HEK293 (cell line): ENCODE measurements around the gene DDAH1.

Source experiments
- CTCF ChIA-PET: fragments of 350-600 bp; formaldehyde crosslinking; extraction: SDS; loops from one replicate; lab custom pipeline; 2021; ENCODE audit warnings: antibody characterized with exemption; lab: Yijun Ruan, JAX
- POLR2A ChIA-PET: fragments of 300-600 bp; formaldehyde crosslinking; extraction: SDS; loops from one replicate; lab custom pipeline; 2020; ENCODE audit warnings: antibody characterized with exemption, inconsistent platforms; lab: Yijun Ruan, JAX
- H3K27ac ChIP-seq: fragments of 200-500 bp; sonication (Bioruptor generic); 2 replicates; pipeline ENCODE4 v1.5.1; 2014; ENCODE audit warnings: low read depth, low read length, control low read depth, inconsistent platforms; ENCODE audit errors: extremely low read depth
- H3K36me3 ChIP-seq, 2 experiments: fragments of 200-500 bp in 1 of 2; sonication (Bioruptor generic) in 1 of 2; 1 replicate in 1 of 2; 2 replicates in 1 of 2; pipeline ENCODE4 v1.5.1; 2014 to 2017; ENCODE audit warnings: inconsistent platforms in 2 of 2, low read length in 2 of 2; ENCODE audit not compliant: control insufficient read depth in 2 of 2, insufficient read depth in 1 of 2
- H3K4me1 ChIP-seq: fragments of 200-500 bp; sonication (Bioruptor generic); 2 replicates; pipeline ENCODE4 v1.5.1; 2014; ENCODE audit warnings: mild to moderate bottlenecking, low read length, inconsistent platforms; ENCODE audit not compliant: control insufficient read depth, insufficient read depth
- H3K4me3 ChIP-seq: 2 replicates; pipeline ENCODE4 v1.5.1; 2011; ENCODE audit warnings: low read depth, mild to moderate bottlenecking, control low read depth, low read length, moderate library complexity
- H3K9me3 ChIP-seq: fragments of 200-500 bp; sonication (Bioruptor generic); 2 replicates; pipeline ENCODE4 v1.5.1; 2014; ENCODE audit warnings: low read depth, low read length, inconsistent platforms; ENCODE audit not compliant: control insufficient read depth, insufficient read depth
- HOXC10 ChIP-seq: sonication (generic); formaldehyde crosslinking; IDR thresholded peaks from 2 replicates; pipeline ENCODE4 v1.8.1; 2023; ENCODE audit warnings: mild to moderate bottlenecking, missing genetic modification reagents
- IKZF3 ChIP-seq: fragments of 450-650 bp; IDR thresholded peaks from 2 replicates; pipeline ENCODE4 v1.5.0; 2018; ENCODE audit warnings: missing biosample characterization, mild to moderate bottlenecking, missing genetic modification characterization, moderate library complexity
- SETDB1 ChIP-seq: IDR thresholded peaks from one replicate; pipeline ENCODE4 v1.6.1; 2017; ENCODE audit warnings: mild to moderate bottlenecking, low read length, moderate library complexity, mixed read lengths; ENCODE audit not compliant: insufficient read length
- TCF7L2 ChIP-seq: IDR thresholded peaks from 2 replicates; pipeline ENCODE4 v1.6.1; 2011; ENCODE audit warnings: low read depth, mild to moderate bottlenecking, inconsistent platforms, low read length, moderate library complexity, borderline replicate concordance
- ZNF157 ChIP-seq: fragments of 450-650 bp; formaldehyde crosslinking; IDR thresholded peaks from 2 replicates; pipeline ENCODE4 v1.5.1; 2016; ENCODE audit warnings: missing biosample characterization, missing genetic modification characterization
- ZNF302 ChIP-seq: fragments of 450-650 bp; formaldehyde crosslinking; IDR thresholded peaks from 2 replicates; pipeline ENCODE4 v1.5.1; 2016; ENCODE audit warnings: missing biosample characterization, missing genetic modification characterization, low read depth
- ZNF555 ChIP-seq: fragments of 450-650 bp; formaldehyde crosslinking; conservative IDR thresholded peaks from 2 replicates; pipeline ENCODE4 v1.5.1; 2017; ENCODE audit warnings: missing biosample characterization, mild to moderate bottlenecking, missing genetic modification characterization, inconsistent platforms
- ZNF558 ChIP-seq: fragments of 450-650 bp; formaldehyde crosslinking; IDR thresholded peaks from 2 replicates; pipeline ENCODE4 v1.5.1; 2016; ENCODE audit warnings: missing biosample characterization, missing genetic modification characterization
- ZNF658 ChIP-seq: fragments of 450-650 bp; formaldehyde crosslinking; IDR thresholded peaks from 2 replicates; pipeline ENCODE4; 2016; ENCODE audit warnings: missing biosample characterization, missing genetic modification characterization
- TF ChIP-seq, protein P1 (sequence below): fragments of 450-650 bp; formaldehyde crosslinking; conservative IDR thresholded peaks from 2 replicates; pipeline ENCODE4 v1.5.1; 2016; ENCODE audit warnings: low read depth, missing biosample characterization, missing genetic modification characterization
- TF ChIP-seq, protein P2 (sequence below): fragments of 450-650 bp; formaldehyde crosslinking; IDR thresholded peaks from 2 replicates; pipeline ENCODE4 v1.5.1; 2017; ENCODE audit warnings: missing biosample characterization, missing genetic modification characterization
- TF ChIP-seq, protein P3 (sequence below): fragments of 450-650 bp; formaldehyde crosslinking; IDR thresholded peaks from 2 replicates; pipeline ENCODE4 v1.5.1; 2016; ENCODE audit warnings: missing biosample characterization, missing genetic modification characterization
- TF ChIP-seq, protein P4 (sequence below): fragments of 450-650 bp; formaldehyde crosslinking; IDR thresholded peaks from 2 replicates; pipeline ENCODE4 v1.5.1; 2016; ENCODE audit warnings: missing biosample characterization, missing genetic modification characterization, low read depth
- TF ChIP-seq, protein P5 (sequence below): fragments of 450-650 bp; formaldehyde crosslinking; IDR thresholded peaks from 2 replicates; pipeline ENCODE4 v1.5.1; 2016; ENCODE audit warnings: missing biosample characterization, missing genetic modification characterization
- TF ChIP-seq, protein P6 (sequence below): fragments of 450-650 bp; formaldehyde crosslinking; IDR thresholded peaks from 2 replicates; pipeline ENCODE4 v1.5.1; 2016; ENCODE audit warnings: missing biosample characterization, missing genetic modification characterization
- TF ChIP-seq, protein P7 (sequence below): fragments of 450-650 bp; formaldehyde crosslinking; IDR thresholded peaks from 2 replicates; pipeline ENCODE4 v1.5.1; 2017; ENCODE audit warnings: missing biosample characterization, missing genetic modification characterization

The DDAH1 gene

DNA sequence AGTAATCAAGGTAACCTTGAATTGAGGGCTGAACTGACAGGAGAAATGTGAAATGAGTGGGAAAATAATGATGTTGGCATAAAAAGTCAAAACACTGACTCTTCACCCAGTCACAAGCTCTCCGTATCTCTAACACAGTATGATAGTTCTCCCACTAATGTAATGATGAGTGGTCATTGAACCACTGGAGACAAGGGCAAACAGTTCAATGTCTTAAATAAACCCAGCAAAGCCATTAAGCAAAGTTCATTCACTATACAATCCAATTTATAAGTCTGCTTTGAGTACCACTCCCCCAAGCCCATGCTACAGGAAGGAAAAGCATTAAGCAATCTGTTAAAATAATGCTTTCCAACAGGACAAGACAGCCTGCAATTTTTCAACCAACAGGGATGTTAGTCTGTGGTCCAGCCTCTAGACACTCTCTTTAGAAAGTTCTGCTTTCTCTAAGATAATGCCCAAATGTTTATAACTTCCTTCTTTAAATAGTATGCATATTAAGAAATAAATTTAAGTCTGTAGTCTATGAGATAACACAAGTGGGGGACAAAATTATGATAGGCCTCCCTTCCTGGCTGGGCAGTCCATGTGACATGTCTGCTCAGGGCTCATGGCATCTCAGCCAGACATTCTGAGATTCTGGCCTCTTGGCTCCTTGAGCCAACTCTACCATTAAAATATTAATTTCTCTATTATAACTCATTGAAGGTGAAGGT is 25.5 kb upstream of the DDAH1 start (continued):
- TF ChIP-seq, protein P1, sequence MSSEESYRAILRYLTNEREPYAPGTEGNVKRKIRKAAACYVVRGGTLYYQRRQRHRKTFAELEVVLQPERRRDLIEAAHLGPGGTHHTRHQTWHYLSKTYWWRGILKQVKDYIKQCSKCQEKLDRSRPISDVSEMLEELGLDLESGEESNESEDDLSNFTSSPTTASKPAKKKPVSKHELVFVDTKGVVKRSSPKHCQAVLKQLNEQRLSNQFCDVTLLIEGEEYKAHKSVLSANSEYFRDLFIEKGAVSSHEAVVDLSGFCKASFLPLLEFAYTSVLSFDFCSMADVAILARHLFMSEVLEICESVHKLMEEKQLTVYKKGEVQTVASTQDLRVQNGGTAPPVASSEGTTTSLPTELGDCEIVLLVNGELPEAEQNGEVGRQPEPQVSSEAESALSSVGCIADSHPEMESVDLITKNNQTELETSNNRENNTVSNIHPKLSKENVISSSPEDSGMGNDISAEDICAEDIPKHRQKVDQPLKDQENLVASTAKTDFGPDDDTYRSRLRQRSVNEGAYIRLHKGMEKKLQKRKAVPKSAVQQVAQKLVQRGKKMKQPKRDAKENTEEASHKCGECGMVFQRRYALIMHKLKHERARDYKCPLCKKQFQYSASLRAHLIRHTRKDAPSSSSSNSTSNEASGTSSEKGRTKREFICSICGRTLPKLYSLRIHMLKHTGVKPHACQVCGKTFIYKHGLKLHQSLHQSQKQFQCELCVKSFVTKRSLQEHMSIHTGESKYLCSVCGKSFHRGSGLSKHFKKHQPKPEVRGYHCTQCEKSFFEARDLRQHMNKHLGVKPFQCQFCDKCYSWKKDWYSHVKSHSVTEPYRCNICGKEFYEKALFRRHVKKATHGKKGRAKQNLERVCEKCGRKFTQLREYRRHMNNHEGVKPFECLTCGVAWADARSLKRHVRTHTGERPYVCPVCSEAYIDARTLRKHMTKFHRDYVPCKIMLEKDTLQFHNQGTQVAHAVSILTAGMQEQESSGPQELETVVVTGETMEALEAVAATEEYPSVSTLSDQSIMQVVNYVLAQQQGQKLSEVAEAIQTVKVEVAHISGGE (tag by site-specific recombination), result no peak
- TF ChIP-seq, protein P2, sequence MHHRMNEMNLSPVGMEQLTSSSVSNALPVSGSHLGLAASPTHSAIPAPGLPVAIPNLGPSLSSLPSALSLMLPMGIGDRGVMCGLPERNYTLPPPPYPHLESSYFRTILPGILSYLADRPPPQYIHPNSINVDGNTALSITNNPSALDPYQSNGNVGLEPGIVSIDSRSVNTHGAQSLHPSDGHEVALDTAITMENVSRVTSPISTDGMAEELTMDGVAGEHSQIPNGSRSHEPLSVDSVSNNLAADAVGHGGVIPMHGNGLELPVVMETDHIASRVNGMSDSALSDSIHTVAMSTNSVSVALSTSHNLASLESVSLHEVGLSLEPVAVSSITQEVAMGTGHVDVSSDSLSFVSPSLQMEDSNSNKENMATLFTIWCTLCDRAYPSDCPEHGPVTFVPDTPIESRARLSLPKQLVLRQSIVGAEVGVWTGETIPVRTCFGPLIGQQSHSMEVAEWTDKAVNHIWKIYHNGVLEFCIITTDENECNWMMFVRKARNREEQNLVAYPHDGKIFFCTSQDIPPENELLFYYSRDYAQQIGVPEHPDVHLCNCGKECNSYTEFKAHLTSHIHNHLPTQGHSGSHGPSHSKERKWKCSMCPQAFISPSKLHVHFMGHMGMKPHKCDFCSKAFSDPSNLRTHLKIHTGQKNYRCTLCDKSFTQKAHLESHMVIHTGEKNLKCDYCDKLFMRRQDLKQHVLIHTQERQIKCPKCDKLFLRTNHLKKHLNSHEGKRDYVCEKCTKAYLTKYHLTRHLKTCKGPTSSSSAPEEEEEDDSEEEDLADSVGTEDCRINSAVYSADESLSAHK (tag by site-specific recombination), result no peak

DNA sequence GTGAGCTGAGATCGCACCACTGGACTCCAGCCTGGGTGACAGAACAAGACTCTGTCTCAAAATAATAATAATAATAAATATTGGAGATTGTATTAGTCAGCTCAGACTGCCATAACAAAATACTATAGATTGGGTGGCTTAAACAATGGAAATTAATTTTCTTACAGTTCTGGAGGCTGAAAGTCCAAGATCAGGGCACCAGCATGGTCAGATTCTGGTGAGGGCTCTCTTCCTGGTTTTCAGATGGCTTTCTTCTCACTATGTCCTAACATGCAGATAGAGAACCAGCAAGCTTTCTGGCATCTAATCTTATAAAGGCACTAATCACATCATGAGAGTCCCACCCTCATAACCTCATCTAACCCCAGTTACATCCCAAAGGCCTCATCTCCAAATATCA is 23.2 kb upstream of the DDAH1 start:
- ChIA-PET CTCF (interaction anchor here (0.8 kb wide), 1 partner anchor 12 kb away, joined by 3 read pairs; no protein-coding TSS in a partner anchor), POLR2A (no interaction called here)
- Histone ChIP-seq H3K9me3 (no peaks in the 10 kb centered on the region), H3K4me3 (no peak overlapping the region), H3K27ac (no peak overlapping the region), H3K36me3 (no peaks in the 10 kb centered on the region), H3K4me1 (no peaks in the 10 kb centered on the region)
- TF ChIP-seq ZNF157 (no peak), ZNF555 (tag by site-specific recombination) (no peak), SETDB1 (no peak), ZNF558 (tag by site-specific recombination) (no peak), IKZF3 (no peak), HOXC10 (CRISPR knock-in tag) (no peak), ZNF658 (tag by site-specific recombination) (no peak), TCF7L2 (no peak), ZNF302 (no peak)
- TF ChIP-seq, protein P3, sequence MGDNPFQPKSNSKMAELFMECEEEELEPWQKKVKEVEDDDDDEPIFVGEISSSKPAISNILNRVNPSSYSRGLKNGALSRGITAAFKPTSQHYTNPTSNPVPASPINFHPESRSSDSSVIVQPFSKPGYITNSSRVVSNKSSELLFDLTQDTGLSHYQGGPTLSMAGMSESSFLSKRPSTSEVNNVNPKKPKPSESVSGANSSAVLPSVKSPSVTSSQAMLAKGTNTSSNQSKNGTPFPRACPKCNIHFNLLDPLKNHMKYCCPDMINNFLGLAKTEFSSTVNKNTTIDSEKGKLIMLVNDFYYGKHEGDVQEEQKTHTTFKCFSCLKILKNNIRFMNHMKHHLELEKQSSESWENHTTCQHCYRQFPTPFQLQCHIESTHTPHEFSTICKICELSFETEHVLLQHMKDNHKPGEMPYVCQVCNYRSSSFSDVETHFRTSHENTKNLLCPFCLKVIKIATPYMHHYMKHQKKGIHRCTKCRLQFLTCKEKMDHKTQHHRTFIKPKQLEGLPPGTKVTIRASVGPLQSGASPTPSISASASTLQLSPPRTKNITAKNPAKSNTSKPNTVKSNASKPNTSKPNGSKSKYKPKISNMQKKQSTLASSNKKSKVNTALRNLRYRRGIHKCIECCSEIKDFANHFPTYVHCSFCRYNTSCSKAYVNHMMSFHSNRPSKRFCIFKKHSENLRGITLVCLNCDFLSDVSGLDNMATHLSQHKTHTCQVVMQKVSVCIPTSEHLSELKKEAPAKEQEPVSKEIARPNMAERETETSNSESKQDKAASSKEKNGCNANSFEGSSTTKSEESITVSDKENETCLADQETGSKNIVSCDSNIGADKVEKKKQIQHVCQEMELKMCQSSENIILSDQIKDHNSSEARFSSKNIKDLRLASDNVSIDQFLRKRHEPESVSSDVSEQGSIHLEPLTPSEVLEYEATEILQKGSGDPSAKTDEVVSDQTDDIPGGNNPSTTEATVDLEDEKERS, result no peak
- TF ChIP-seq, protein P4, sequence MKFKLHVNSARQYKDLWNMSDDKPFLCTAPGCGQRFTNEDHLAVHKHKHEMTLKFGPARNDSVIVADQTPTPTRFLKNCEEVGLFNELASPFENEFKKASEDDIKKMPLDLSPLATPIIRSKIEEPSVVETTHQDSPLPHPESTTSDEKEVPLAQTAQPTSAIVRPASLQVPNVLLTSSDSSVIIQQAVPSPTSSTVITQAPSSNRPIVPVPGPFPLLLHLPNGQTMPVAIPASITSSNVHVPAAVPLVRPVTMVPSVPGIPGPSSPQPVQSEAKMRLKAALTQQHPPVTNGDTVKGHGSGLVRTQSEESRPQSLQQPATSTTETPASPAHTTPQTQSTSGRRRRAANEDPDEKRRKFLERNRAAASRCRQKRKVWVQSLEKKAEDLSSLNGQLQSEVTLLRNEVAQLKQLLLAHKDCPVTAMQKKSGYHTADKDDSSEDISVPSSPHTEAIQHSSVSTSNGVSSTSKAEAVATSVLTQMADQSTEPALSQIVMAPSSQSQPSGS, result no peak
- TF ChIP-seq, protein P5, sequence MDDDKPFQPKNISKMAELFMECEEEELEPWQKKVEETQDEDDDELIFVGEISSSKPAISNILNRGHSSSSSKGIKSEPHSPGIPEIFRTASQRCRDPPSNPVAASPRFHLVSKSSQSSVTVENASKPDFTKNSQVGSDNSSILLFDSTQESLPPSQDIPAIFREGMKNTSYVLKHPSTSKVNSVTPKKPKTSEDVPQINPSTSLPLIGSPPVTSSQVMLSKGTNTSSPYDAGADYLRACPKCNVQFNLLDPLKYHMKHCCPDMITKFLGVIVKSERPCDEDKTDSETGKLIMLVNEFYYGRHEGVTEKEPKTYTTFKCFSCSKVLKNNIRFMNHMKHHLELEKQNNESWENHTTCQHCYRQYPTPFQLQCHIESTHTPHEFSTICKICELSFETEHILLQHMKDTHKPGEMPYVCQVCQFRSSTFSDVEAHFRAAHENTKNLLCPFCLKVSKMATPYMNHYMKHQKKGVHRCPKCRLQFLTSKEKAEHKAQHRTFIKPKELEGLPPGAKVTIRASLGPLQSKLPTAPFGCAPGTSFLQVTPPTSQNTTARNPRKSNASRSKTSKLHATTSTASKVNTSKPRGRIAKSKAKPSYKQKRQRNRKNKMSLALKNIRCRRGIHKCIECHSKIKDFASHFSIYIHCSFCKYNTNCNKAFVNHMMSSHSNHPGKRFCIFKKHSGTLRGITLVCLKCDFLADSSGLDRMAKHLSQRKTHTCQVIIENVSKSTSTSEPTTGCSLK (tag by site-specific recombination), result no peak
- TF ChIP-seq, protein P6, sequence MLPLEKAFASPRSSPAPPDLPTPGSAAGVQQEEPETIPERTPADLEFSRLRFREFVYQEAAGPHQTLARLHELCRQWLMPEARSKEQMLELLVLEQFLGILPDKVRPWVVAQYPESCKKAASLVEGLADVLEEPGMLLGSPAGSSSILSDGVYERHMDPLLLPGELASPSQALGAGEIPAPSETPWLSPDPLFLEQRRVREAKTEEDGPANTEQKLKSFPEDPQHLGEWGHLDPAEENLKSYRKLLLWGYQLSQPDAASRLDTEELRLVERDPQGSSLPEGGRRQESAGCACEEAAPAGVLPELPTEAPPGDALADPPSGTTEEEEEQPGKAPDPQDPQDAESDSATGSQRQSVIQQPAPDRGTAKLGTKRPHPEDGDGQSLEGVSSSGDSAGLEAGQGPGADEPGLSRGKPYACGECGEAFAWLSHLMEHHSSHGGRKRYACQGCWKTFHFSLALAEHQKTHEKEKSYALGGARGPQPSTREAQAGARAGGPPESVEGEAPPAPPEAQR, result no peak
- TF ChIP-seq, protein P7, sequence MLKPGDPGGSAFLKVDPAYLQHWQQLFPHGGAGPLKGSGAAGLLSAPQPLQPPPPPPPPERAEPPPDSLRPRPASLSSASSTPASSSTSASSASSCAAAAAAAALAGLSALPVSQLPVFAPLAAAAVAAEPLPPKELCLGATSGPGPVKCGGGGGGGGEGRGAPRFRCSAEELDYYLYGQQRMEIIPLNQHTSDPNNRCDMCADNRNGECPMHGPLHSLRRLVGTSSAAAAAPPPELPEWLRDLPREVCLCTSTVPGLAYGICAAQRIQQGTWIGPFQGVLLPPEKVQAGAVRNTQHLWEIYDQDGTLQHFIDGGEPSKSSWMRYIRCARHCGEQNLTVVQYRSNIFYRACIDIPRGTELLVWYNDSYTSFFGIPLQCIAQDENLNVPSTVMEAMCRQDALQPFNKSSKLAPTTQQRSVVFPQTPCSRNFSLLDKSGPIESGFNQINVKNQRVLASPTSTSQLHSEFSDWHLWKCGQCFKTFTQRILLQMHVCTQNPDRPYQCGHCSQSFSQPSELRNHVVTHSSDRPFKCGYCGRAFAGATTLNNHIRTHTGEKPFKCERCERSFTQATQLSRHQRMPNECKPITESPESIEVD (tag by site-specific recombination), result no peak
